ENCODE results near the gene TERT.
A peak's percentile ranks its signal among the peaks of the same experiment; 100 is the strongest.

Gene TERT

GRCh38 chr5:1259806-1260480 is 34.9 kb downstream of the TERT start:
- DNase-seq (ENCODE audit: low spot score): no peak

- DNase-seq (ENCODE audit: low spot score): no peak
Measured at GRCh38 chr5:1257841-1258240, 37.0 kb downstream of the TERT start.

GRCh38 chr5:1257363-1257762 is 37.5 kb downstream of the TERT start:
- DNase-seq (ENCODE audit: low spot score): no peak

GRCh38 chr5:1256776-1257175 is 38.1 kb downstream of the TERT start:
- DNase-seq (ENCODE audit: low spot score): no peak

- no peak for DNase-seq (ENCODE audit: low spot score)
Measured at GRCh38 chr5:1255081-1255561, 39.7 kb downstream of the TERT start.

- no peak for DNase-seq (ENCODE audit: low spot score)
Measured at GRCh38 chr5:1254196-1254595, 40.7 kb downstream of the TERT start.

- DNase-seq (ENCODE audit: low spot score): no peak
Measured at GRCh38 chr5:1253456-1254105, 41.3 kb downstream of the TERT start.

- no peak for DNase-seq (ENCODE audit: low spot score)
Measured at GRCh38 chr5:1252681-1253080, 42.2 kb downstream of the TERT start.

- DNase-seq (ENCODE audit: low spot score): no peak
Measured at GRCh38 chr5:1251678-1252580, 42.9 kb downstream of the TERT start.

- no peak for DNase-seq (ENCODE audit: low spot score)
Measured at GRCh38 chr5:1249366-1250280, 45.2 kb downstream of the TERT start.

GRCh38 chr5:1247811-1248210 is 47.1 kb downstream of the TERT start:
- DNase-seq (ENCODE audit: low spot score): no peak

- DNase-seq (ENCODE audit: low spot score): peak; percentile 3
Measured at GRCh38 chr5:1246711-1247431, 48.0 kb downstream of the TERT start.

GRCh38 chr5:1245905-1246576 is 48.8 kb downstream of the TERT start:
- no peak for DNase-seq (ENCODE audit: low spot score)

GRCh38 chr5:1244976-1245375 is 49.9 kb downstream of the TERT start:
- peak; percentile 2 for DNase-seq (ENCODE audit: low spot score)

- no peak for DNase-seq (ENCODE audit: low spot score)
Measured at GRCh38 chr5:1244255-1244654, 50.6 kb downstream of the TERT start.

- DNase-seq (ENCODE audit: low spot score): no peak
Measured at GRCh38 chr5:1243487-1244130, 51.3 kb downstream of the TERT start.

- DNase-seq (ENCODE audit: low spot score): no peak
Measured at GRCh38 chr5:1242733-1243486, 52.0 kb downstream of the TERT start.

GRCh38 chr5:1241509-1242080 is 53.3 kb downstream of the TERT start:
- DNase-seq (ENCODE audit: low spot score): no peak
